HG03378 (cell line): ENCODE measurements around the gene TENT5A.
"Not testable (repeated sequence)": the region's sequence is repeated elsewhere in the genome, so short reads cannot be mapped to it uniquely, and the experiment has no call there.

Experiments used
- ATAC-seq: cut with Tn5 transposase; IDR thresholded peaks from one replicate; pipeline ENCODE4 v1.9.1; 2021; ENCODE audit warnings: mild to moderate bottlenecking, moderate library complexity; ENCODE audit not compliant: unreplicated experiment

Gene TENT5A

GRCh38 chr6:81752084-81752920, at the start of gene TENT5A:
TSS of gene TENT5A (minus strand) at chr6:81752681. CDS start at chr6:81752141, 540 bp downstream.
- peak; percentile 66 for ATAC-seq

GRCh38 chr6:81801489-81801888, 49.0 kb upstream of the TENT5A start:
- ATAC-seq: no peak

DNA sequence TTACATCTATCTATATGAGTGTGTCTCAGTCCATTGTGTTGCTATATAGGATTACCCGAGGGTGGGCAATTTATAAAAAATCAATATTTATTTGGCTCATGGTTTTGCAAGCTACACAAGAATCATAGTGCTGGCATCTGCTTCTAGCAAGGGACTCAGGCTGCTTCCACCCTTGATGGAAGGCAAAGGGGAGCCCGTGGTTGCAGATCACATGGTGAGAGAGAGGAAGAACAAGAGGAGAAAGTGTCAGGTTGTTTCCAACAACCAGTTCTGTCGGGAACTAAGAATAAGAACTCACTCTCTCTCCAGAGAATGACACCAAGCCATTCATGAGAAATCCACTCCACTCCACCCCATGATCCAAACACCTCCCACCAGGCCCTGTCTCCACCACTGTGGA, 48.2 kb upstream of the TENT5A start:
- ATAC-seq: no peak

DNA sequence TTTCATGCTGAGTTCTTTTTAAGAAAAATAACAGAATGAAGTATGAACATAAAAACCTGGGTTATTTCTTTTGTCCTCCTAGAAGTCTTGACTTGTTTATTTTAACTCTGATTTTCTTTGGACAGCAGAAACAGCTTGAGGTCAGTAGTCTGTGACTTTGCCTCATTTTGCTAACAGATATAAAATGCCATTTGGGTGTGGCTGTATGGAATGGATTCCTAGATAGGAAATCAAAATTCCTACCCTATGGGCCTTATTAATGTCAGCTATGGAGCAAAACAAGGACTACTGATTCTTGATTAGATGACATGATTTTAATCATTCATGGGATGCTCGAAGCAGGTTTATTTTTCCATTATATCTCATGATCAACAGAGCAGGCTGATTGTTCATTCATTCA, 46.8 kb upstream of the TENT5A start:
- no peak for ATAC-seq

GRCh38 chr6:81797591-81797990, 45.1 kb upstream of the TENT5A start:
- ATAC-seq: no peak

- no peak for ATAC-seq
Measured at GRCh38 chr6:81795890-81796289, 43.4 kb upstream of the TENT5A start.

DNA sequence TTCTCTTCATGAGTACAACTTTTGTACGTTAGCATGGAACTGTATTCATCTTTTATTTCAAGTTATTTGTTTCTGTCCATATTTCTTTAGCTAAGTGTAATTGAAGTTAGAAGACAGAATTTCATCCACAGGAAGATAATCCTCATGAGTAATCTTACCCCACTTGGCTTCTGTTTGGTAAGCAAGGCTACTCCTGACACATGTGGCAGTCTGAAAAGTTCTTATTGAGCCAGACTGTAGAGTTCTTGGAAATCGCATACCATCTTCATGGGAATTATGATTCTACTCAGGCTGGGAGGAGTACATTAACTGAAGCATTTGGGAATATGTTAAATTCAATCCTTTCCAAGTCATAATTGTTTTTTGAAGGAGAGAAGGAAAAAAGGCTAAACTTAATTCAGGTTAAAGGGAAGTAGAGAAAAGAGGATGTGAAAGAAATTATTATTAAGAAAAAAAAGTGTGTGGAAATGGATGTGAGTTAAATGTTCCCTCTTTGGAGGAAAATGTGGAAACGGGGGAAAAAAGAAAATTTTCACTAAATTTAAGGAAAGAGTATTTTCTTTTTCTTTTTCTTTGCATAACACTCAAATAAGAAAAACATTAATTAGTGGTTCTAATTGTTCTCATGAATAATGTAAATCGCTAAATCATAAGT, 41.5 kb upstream of the TENT5A start:
- ATAC-seq: no peak

DNA sequence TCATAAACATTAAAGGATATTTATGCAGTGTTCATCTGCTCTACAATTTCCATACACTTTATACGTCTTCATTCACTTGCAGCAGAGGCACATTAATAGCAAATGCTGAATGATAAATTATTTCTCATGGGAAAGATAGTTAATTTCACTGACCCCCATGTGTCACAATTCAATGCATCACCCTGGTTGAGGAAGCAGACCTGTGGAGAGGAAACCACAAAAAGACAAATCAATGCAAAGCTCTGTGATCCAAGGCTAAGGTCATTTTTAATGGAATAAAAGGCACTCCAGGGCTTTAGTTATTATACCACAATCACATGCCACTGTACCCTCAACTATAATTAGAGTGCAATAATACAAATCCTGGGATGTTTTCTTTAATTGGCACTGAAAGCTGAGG, 40.3 kb upstream of the TENT5A start:
- no peak for ATAC-seq

GRCh38 chr6:81791756-81792155, 39.3 kb upstream of the TENT5A start:
- no peak for ATAC-seq

DNA sequence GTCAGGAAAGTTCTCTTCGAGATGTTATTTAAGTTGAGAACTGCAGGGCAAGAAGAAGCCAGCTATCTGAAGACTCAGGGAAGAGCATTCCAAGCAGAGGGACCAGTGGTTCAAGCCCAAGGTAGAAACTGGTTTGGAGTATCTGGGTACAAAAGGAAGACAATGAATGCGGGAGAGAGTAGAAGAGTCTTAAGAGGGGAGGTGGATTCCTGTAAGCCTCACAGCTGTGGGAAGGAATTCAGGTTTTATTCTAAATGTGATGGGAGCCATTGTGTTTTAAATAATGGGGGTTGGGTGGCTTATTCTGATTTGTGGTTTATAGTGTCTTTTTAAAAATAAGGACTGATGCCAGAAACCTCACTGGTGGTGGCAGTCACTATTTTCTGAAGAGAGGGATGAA, 37.6 kb upstream of the TENT5A start:
- no peak for ATAC-seq

DNA sequence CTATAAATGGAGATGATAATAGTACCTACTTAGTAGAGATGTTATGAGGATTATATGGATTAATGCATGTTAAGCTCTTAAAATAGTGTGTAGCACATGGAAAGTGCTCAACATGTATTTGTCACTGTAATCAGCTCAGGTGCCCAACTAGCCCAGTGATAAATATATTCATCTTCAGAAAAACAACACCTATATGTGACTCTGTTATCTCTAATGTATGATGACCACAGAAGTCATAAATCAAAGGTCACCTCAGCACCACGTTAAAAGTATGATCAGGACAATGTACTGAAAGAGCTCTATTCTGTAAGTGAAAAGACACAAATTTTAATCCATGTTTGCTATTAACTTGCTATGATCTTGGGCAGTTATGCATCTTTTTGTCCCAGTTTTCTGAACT, 36.8 kb upstream of the TENT5A start:
- no peak for ATAC-seq

DNA sequence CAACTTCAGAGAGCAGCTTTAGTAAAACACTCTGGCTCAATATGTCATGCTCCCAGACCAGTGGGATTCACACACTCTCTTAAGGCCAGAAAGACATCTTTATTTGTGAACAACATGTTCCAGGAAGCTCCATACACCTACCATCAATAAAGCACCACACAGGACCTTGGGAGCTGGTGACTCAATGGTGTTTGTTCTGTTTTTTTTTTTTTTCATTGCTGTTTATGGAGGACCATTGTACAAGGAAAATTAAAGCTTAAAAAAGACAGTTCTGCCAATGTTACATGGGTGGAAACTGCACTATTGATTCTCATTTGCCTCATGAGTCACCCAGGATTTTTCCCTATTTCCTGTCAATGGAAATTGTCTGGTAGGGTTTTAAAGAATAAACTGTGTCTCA, 36.3 kb upstream of the TENT5A start:
- no peak for ATAC-seq

DNA sequence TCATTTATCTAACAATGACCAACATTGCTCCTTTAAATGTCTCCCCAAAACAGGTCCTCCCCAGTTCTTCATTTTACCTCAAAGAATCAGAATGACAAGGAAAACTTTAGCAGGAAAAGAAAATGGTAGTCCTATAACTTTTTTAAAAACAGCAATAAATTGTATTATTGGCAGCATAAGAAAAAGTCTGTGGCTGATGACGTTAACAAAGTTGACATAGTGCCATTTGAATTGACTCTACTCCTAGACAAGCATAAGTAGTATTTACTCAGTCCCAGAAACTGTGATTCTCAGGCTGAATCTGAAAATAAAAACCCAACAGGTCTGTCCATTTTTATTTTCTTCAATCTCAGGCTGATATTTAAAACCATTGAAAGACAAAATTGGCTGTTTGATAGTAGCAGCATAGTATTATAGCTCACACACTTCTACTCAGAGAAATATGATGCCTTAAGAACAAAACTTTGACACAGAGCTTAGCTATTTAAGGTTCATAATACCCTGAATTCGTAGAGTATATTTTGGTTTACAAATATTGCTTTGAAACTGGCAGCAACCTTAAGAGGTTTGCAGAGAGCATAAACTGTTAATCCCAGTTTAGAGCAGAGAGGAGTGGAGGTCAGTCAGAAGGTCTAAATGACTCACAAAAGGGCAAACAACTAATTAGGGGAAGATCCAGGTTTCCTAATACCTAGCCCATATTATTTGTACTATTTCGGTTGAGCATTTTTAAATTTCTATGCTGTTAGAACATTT, 35.0 kb upstream of the TENT5A start:
- no peak for ATAC-seq

DNA sequence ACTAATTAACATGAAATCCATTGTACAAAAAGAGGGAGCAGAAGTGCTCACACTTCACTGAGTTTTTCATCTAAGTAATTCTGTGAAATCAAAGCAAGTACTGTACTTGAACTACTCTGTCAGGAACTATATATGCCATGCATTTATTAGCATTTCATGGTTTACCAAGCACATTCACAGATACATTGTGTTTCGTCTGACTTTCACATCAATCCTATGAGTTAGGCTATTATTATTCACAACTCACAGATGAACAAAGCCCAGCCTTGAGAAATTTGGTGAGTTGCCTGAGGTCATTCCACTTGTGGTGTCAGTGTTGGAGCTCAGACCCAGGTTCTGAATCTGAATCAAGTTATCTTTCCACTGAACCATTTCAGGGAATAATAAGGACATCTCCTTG, 33.7 kb upstream of the TENT5A start:
- ATAC-seq: no peak

DNA sequence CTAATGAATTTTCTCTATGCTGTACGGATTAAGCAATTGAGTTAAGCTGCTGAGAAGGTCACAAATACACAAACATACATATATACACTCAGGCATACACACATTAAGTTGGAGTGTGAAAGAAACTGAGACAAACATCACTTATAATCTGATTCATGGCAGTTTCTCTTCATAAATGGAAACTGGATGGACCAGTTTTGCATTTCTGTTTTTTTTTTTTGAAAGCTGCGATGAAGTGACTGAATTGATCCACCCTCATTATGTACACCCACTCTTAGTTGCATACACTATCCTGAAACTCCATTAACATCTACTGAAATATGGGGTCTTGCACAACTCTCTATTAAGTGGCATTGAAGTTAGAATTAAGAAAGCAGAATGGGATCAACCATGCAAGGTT, 32.9 kb upstream of the TENT5A start:
- ATAC-seq: no peak

DNA sequence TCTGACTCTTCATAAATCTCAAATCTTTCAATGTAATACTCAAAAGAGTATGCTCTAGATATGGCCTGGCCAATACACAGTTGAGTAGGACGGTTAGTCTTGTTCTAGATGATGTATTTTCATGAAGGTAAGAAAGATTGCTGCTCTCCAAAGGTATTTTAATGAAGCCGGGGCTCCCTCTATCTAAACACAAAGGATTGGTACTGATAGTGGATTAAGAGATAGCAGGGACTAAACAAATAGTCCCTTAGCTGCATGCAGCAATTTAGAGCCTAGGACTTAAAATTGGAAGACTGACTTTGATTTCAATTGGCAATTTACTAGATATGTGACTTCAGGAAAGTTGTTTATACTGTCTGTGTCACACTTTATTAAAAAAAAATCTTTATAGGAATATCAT, 31.4 kb upstream of the TENT5A start:
- ATAC-seq: no peak

GRCh38 chr6:81781624-81782023, 29.1 kb upstream of the TENT5A start:
- no peak for ATAC-seq

DNA sequence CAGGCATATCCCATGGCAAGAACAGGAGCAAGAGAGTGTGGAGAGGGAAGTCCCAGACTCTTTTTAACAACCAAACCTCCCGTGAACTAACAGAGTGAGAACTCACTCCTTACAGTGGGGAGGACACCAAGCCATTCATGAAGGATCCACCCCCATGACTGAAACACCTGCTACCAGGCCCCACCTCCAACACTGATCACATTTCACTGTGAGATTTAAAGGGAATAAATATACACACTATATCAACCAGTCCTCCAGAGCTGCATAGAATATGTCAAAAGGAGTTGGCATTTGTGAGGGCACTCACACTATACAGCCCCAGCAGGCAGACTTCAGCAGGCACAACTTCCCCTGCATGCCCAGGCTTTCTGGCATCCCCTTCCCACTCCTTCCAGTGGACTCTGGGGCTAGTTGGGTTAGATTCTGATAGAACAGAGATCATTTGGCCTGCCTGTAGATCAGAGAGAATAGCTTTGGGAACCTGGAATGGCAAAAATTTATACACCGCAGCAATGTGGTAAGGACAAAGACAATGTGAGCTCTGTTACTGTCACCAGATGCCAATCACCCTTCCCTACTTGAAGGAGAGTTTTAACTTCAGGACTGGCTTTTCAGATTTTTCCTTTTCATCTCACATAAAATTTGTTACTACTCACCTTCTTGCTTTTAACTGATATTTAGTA, 25.2 kb upstream of the TENT5A start:
- ATAC-seq: no peak

- not testable (repeated sequence) for ATAC-seq
Measured at GRCh38 chr6:81776219-81776618, 23.7 kb upstream of the TENT5A start.

DNA sequence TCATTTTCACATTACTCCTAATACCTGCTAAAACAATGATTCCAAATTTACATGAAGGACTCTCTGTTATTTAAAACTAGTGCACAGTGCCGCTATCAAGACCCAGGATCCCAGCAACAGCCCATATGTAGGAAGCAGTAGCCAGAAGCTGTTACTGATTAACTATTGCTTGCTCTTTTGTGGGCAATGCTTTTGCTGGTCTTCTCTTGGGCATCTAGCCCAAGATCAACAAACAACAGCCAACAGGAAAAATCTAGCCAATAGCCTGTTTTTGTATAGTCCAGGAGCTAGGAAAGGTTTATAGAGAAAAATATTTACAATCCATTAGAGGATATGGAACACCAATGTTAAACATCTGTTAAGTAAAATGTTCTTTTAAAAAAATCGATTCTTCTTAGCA, 22.1 kb upstream of the TENT5A start:
- no peak for ATAC-seq

- ATAC-seq: no peak
Measured at GRCh38 chr6:81773887-81774286, 21.4 kb upstream of the TENT5A start.
